Measurements from ENCODE around the gene AADACL4.
"Not testable (repeated sequence)": the region's sequence is repeated elsewhere in the genome, so short reads cannot be mapped to it uniquely, and the experiment has no call there.

AADACL4 gene

DNA sequence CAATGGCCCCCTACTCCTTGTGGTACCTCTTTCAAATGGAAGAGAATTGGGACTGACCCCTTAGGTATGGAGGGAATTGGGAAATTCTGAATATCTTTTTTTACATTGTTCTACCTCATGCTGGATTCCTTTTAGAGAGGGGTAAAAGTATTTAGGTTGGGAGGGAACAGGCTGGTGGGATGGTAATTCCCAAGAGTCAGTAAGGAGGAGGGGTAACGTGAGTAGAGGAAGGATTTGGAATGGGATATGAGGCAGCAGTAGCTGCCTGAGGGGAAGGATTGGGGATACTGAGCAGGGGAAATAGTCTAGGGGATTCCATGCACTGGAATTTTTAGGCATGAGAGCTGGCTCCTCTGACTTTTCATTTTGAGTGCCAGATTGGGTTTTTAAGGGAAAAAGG lies 68.2 kb downstream of the AADACL4 start:
- DNase-seq (ENCODE audit: low read depth in 2 of 2): no peak

DNA sequence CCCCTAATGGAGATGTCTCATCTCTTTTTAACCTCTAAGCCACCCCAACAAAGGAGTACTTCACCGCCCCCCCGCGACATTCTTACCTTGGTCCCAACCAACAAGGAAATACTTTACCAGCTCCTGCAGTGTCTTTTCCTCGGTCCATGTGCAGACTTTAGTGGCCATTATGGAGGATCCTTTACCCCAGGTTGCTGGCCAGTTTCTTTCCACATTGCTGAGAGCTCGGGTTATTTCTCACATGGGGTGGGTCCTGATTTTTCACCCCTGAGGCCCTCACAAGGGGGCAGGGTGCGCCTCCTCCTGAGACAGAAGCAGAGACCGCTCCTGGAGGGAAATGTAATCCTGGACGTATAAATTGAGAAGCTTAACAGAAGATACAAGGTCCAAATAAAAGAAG lies 69.0 kb downstream of the AADACL4 start:
- DNase-seq (ENCODE audit: low read depth in 2 of 2): no peak

GRCh38 chr1:12713651-12714050 lies 69.8 kb downstream of the AADACL4 start:
- DNase-seq (ENCODE audit: low read depth in 2 of 2): not testable (repeated sequence)

DNA sequence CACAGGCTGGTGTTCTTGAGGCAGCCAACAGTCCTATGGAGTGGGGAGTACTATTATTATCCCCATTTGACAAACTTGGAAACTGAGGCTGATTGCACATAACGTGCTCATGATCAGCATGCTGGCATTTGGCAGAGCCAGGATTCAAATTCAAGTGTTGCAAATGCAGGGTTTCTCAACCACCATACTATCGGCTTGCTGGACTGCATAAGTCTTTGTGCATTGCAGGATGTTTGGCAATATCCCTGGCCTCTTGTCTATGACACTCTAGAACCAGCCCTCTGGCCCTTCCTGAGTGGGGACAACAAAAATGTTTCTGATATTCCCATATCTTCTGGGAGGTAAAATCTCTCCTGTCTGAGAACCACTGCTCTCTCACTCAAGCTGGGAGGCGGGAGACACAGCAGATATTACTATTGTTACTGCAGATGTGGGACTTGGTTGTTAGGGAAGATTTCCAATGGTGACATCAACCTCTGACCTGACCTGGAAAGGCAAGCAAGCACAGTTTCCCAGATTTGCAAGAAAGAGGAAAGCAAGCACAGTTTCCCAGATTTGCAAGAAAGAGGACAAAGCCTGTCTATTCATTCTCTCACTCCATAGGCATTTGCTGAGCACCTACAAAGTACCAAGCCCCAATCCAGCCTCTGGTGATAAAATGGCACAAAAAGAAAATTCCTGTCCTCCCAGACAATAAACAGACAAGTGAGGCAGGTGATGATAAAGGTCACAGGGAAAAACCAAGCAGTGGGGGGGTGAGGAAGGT lies 71.0 kb downstream of the AADACL4 start:
- no peak for DNase-seq (ENCODE audit: low read depth in 2 of 2)

DNA sequence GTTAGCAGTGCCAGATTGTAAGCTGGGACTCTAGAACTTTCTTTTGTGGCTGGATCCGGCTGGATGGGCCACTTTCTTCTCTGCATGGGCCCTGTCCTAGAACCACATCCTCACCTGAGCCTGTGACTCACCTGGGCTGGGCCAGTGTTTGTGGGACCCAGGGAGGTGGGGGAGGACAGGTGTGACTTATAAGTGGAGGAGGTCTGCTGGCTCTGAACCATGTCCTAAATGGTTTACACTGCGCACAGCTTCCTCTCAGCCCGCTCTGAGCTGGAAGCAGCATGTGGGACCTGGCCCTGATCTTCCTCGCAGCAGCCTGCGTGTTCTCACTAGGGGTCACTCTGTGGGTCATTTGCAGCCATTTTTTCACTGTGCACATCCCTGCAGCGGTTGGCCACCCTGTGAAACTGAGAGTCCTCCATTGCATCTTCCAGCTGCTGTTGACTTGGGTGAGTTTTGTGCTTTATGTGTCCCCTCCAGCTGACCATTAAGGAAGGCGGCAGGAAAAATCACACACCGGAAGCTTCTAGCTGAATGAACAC lies 72.1 kb downstream of the AADACL4 start, which contains the start of gene AADACL3:
Gene AADACL3 (plus strand): TSS at position 215 of the 542 bp plus-strand sequence. CDS start 67 bp downstream, at position 282.
- DNase-seq (ENCODE audit: low read depth in 2 of 2): no peak
